Measurements from ENCODE around the gene MBD4. TPM values are rescaled to one million over a fixed set of nuclear protein-coding genes. Genes with fewer than 3 reads are reported as not detected.

MBD4 gene
- total RNA-seq, 1 experiment from 2014 or later = 50.9 TPM

DNA sequence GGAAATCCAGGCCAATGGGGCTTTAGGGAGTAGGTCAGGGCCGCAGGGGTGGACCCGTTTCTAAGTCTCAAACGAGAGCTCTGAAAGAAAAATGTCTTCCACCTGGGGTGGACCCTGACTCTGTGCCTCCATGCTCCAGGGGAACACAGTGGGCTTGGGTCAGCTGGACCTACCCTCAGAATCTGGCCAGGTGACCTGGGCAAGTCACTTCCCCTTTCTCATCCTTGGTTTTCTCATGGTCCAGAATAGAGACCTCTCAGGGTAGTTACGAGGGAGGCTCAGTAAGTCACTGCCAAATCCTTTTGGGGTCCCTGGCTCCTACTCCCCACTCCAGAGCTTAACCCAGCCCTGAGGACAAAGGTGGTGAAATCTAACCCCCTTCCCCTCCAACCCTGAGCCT, 37.1 kb downstream of the MBD4 start:
- no peaks in the 10 kb centered on the region for H3K4me1 ChIP-seq (ENCODE audit: insufficient read depth, low read length, poor library complexity, severe bottlenecking)
- ChIA-PET POLR2A (ENCODE audit: low non-redundant PET) (no interaction called here), CTCF (no interaction called here)
- TF ChIP-seq, protein P1, sequence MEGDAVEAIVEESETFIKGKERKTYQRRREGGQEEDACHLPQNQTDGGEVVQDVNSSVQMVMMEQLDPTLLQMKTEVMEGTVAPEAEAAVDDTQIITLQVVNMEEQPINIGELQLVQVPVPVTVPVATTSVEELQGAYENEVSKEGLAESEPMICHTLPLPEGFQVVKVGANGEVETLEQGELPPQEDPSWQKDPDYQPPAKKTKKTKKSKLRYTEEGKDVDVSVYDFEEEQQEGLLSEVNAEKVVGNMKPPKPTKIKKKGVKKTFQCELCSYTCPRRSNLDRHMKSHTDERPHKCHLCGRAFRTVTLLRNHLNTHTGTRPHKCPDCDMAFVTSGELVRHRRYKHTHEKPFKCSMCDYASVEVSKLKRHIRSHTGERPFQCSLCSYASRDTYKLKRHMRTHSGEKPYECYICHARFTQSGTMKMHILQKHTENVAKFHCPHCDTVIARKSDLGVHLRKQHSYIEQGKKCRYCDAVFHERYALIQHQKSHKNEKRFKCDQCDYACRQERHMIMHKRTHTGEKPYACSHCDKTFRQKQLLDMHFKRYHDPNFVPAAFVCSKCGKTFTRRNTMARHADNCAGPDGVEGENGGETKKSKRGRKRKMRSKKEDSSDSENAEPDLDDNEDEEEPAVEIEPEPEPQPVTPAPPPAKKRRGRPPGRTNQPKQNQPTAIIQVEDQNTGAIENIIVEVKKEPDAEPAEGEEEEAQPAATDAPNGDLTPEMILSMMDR (conservative IDR thresholded peaks at IDR 0.05; ENCODE audit: low read depth, low read length) = no peak
- TF ChIP-seq EZH2 (IDR thresholded peaks at IDR 0.05; ENCODE audit: borderline replicate concordance, low read depth, low read length, poor library complexity, severe bottlenecking) = no peak
- no peak for DNase-seq (ENCODE audit: low spot score)
- no peaks in the 10 kb centered on the region for H3K36me3 ChIP-seq (ENCODE audit: insufficient read depth, low read length, poor library complexity, severe bottlenecking)
- H3K27me3 ChIP-seq (replicated peaks; ENCODE audit: insufficient read depth, low read depth, low read length, poor library complexity) = no peaks in the 10 kb centered on the region
- no peak overlapping the region for H3K27ac ChIP-seq (ENCODE audit: low read depth, low read length, poor library complexity, severe bottlenecking)
- BruUV-seq (replicated peaks) = no TSS peak
- intact Hi-C loops (cut with micrococcal nuclease; ENCODE audit: unreplicated experiment) = no loop called here
- H3K9me3 ChIP-seq (ENCODE audit: low read depth, low read length, poor library complexity, severe bottlenecking) = no peaks in the 10 kb centered on the region
- H3K4me3 ChIP-seq (ENCODE audit: low read depth, low read length, poor library complexity, severe bottlenecking) = no peak overlapping the region

DNA sequence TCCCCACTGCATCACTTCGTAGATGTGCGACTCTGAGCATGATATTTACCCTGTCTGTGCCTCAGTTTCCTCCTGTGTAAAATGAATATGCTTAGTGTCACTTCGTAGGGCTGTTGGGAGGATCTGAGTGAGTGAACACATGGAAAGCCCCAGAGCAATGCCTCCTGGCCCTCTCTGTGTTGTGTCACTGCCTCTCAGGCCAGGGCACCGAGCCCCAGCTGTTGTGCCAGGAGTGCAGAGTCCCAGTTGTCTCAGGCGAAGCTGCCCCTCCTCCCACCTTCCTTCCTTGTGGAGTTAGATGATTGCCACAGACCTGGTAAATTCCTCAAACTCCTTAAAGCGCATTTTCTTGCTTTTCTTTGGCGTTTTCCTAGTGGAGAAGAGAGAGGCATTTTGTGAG, 37.5 kb downstream of the MBD4 start:
- ChIA-PET POLR2A (ENCODE audit: low non-redundant PET) (no interaction called here), CTCF (no interaction called here)
- no peak for DNase-seq (ENCODE audit: low spot score)
- Histone ChIP-seq H3K27me3 (replicated peaks; ENCODE audit: insufficient read depth, low read depth, low read length, poor library complexity) (no peaks in the 10 kb centered on the region), H3K4me1 (ENCODE audit: insufficient read depth, low read length, poor library complexity, severe bottlenecking) (no peaks in the 10 kb centered on the region), H3K27ac (ENCODE audit: low read depth, low read length, poor library complexity, severe bottlenecking) (no peak overlapping the region), H3K9me3 (ENCODE audit: low read depth, low read length, poor library complexity, severe bottlenecking) (no peaks in the 10 kb centered on the region), H3K4me3 (ENCODE audit: low read depth, low read length, poor library complexity, severe bottlenecking) (no peak overlapping the region), H3K36me3 (ENCODE audit: insufficient read depth, low read length, poor library complexity, severe bottlenecking) (no peaks in the 10 kb centered on the region)
- BruUV-seq (replicated peaks) = no TSS peak
- TF ChIP-seq, protein P1 (conservative IDR thresholded peaks at IDR 0.05; ENCODE audit: low read depth, low read length) = no peak
- TF ChIP-seq EZH2 (IDR thresholded peaks at IDR 0.05; ENCODE audit: borderline replicate concordance, low read depth, low read length, poor library complexity, severe bottlenecking) = no peak
- intact Hi-C loops (cut with micrococcal nuclease; ENCODE audit: unreplicated experiment) = no loop called here

DNA sequence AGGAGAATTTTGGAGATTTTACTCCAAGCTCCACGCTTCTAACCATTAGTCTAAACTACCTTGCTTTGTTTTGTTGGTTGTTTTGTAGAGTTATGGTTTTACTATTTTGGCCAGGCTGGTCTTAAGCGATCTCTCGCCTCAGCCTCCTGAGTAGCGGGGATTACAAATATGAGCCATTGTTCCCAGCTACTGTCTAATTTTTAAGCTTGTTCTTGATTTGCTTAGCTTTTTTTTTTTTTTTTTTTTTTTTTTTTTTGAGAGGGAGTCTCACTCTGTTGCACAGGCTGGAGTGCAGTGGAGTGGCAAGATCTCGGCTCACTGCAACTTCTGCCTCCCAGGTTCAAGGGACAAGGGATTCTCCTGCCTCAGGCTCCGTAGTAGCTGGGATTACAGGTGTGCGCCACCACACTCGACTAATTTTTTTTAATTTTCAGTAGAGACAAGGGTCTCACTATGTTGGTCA, 39.8 kb downstream of the MBD4 start:
- BruUV-seq (replicated peaks) = no TSS peak
- TF ChIP-seq, protein P1 (conservative IDR thresholded peaks at IDR 0.05; ENCODE audit: low read depth, low read length) = no peak
- TF ChIP-seq EZH2 (IDR thresholded peaks at IDR 0.05; ENCODE audit: borderline replicate concordance, low read depth, low read length, poor library complexity, severe bottlenecking) = no peak
- no peaks in the 10 kb centered on the region for H3K36me3 ChIP-seq (ENCODE audit: insufficient read depth, low read length, poor library complexity, severe bottlenecking)
- H3K4me1 ChIP-seq (ENCODE audit: insufficient read depth, low read length, poor library complexity, severe bottlenecking) = no peaks in the 10 kb centered on the region
- H3K27ac ChIP-seq (ENCODE audit: low read depth, low read length, poor library complexity, severe bottlenecking) = peak overlapping the region; percentile 89
- intact Hi-C loops (cut with micrococcal nuclease; ENCODE audit: unreplicated experiment) = no loop called here
- POLR2A ChIA-PET (ENCODE audit: low non-redundant PET) = interaction anchor here (0.6 kb wide), 1 partner anchor 40 kb away, joined by 3 read pairs; the partner anchor contains the start of gene IFT122
- H3K9me3 ChIP-seq (ENCODE audit: low read depth, low read length, poor library complexity, severe bottlenecking) = no peaks in the 10 kb centered on the region
- peak overlapping the region; percentile 68 for H3K4me3 ChIP-seq (ENCODE audit: low read depth, low read length, poor library complexity, severe bottlenecking)
- no peaks in the 10 kb centered on the region for H3K27me3 ChIP-seq (replicated peaks; ENCODE audit: insufficient read depth, low read depth, low read length, poor library complexity)
- no peak for DNase-seq (ENCODE audit: low spot score)
- CTCF ChIA-PET = no interaction called here
